AG10803 (cell line): ENCODE measurements around the gene KRT81.
"Not testable (repeated sequence)": the region's sequence is repeated elsewhere in the genome, so short reads cannot be mapped to it uniquely, and the experiment has no call there.

ENCODE experiments used
- DNase-seq: peaks from one replicate; pipeline ENCODE4 v3.0.0; 2010; ENCODE audit warnings: low read depth
- H3K4me3 ChIP-seq: 2 replicates; pipeline ENCODE4 v1.5.1; 2011; ENCODE audit warnings: mild to moderate bottlenecking, low read length, control low read depth
- CTCF ChIP-seq: conservative IDR thresholded peaks from 2 replicates; pipeline ENCODE4 v1.5.1; 2011; ENCODE audit warnings: mild to moderate bottlenecking, low read length, control low read depth, inconsistent platforms

KRT81 gene

GRCh38 chr12:52306731-52307130 lies 15.4 kb upstream of the KRT81 start:
- TF ChIP-seq CTCF, result no peak
- no peak overlapping the region for H3K4me3 ChIP-seq
- no peak for DNase-seq

- no peak overlapping the region for H3K4me3 ChIP-seq
- DNase-seq, result no peak
- peak; percentile 23 for TF ChIP-seq CTCF
Observed at GRCh38 chr12:52305921-52306705, 14.8 kb upstream of the KRT81 start.

- DNase-seq, H3K4me3 ChIP-seq: not testable (repeated sequence)
Observed at GRCh38 chr12:52304941-52305411, 13.6 kb upstream of the KRT81 start.

GRCh38 chr12:52302242-52302914 lies 11.0 kb upstream of the KRT81 start:
- DNase-seq, H3K4me3 ChIP-seq: not testable (repeated sequence)

- not testable (repeated sequence) for H3K4me3 ChIP-seq, DNase-seq
Observed at GRCh38 chr12:52301721-52302120, 10.4 kb upstream of the KRT81 start.

- TF ChIP-seq CTCF, result no peak
- H3K4me3 ChIP-seq, result no peak overlapping the region
- no peak for DNase-seq
Observed at GRCh38 chr12:52300796-52301691, 9.7 kb upstream of the KRT81 start.

GRCh38 chr12:52298677-52299190 lies 7.4 kb upstream of the KRT81 start:
- no peak for TF ChIP-seq CTCF
- no peak overlapping the region for H3K4me3 ChIP-seq
- no peak for DNase-seq

- TF ChIP-seq CTCF, result no peak
- no peak for DNase-seq
- H3K4me3 ChIP-seq, result no peak overlapping the region
Observed at GRCh38 chr12:52296572-52297215, 5.4 kb upstream of the KRT81 start.
